A673 (cell line): ENCODE measurements around the gene DDX21.

ENCODE experiments used
- CTCF ChIP-seq: fragments of 300-800, 200-600 bp; sonication (generic); conservative IDR thresholded peaks from 2 replicates; pipeline ENCODE4 v1.5.1; 2017; ENCODE audit warnings: low read depth, mild to moderate bottlenecking, antibody characterized with exemption, low read length, moderate library complexity, mixed read lengths
- EZH2 ChIP-seq: fragments of 200-600 bp; sonication (generic); IDR thresholded peaks from 2 replicates; pipeline ENCODE4 v1.6.1; 2017; ENCODE audit warnings: borderline replicate concordance, low read depth, mild to moderate bottlenecking, mixed read lengths, antibody characterized with exemption, low read length; ENCODE audit not compliant: poor library complexity, severe bottlenecking

- TF ChIP-seq CTCF (no peak), EZH2 (no peak)
Observed at GRCh38 chr10:68955355-68955831, 577 bp upstream of the DDX21 start.
